HEK293 (cell line): Measurements from ENCODE around the gene CDCA3.

ENCODE experiments used
- CTCF ChIA-PET: fragments of 350-600 bp; formaldehyde crosslinking; extraction: SDS; loops from one replicate; lab custom pipeline; 2021; ENCODE audit warnings: antibody characterized with exemption; lab: Yijun Ruan, JAX
- POLR2A ChIA-PET: fragments of 300-600 bp; formaldehyde crosslinking; extraction: SDS; loops from one replicate; lab custom pipeline; 2020; ENCODE audit warnings: antibody characterized with exemption, inconsistent platforms; lab: Yijun Ruan, JAX
- H3K27ac ChIP-seq: fragments of 200-500 bp; sonication (Bioruptor generic); 2 replicates; pipeline ENCODE4 v1.5.1; 2014; ENCODE audit warnings: low read depth, low read length, control low read depth, inconsistent platforms; ENCODE audit errors: extremely low read depth
- H3K36me3 ChIP-seq, 2 experiments: fragments of 200-500 bp in 1 of 2; sonication (Bioruptor generic) in 1 of 2; 1 replicate in 1 of 2; 2 replicates in 1 of 2; pipeline ENCODE4 v1.5.1; 2014 to 2017; ENCODE audit warnings: inconsistent platforms in 2 of 2, low read length in 2 of 2; ENCODE audit not compliant: control insufficient read depth in 2 of 2, insufficient read depth in 1 of 2
- H3K4me1 ChIP-seq: fragments of 200-500 bp; sonication (Bioruptor generic); 2 replicates; pipeline ENCODE4 v1.5.1; 2014; ENCODE audit warnings: mild to moderate bottlenecking, low read length, inconsistent platforms; ENCODE audit not compliant: control insufficient read depth, insufficient read depth
- H3K4me3 ChIP-seq: 2 replicates; pipeline ENCODE4 v1.5.1; 2011; ENCODE audit warnings: low read depth, mild to moderate bottlenecking, control low read depth, low read length, moderate library complexity
- H3K9me3 ChIP-seq: fragments of 200-500 bp; sonication (Bioruptor generic); 2 replicates; pipeline ENCODE4 v1.5.1; 2014; ENCODE audit warnings: low read depth, low read length, inconsistent platforms; ENCODE audit not compliant: control insufficient read depth, insufficient read depth
- GLIS2 ChIP-seq: fragments of 450-650 bp; formaldehyde crosslinking; IDR thresholded peaks from 2 replicates; pipeline ENCODE4 v1.5.1; 2016; ENCODE audit warnings: missing biosample characterization, missing genetic modification characterization
- MZF1 ChIP-seq: fragments of 450-650 bp; formaldehyde crosslinking; IDR thresholded peaks from 2 replicates; pipeline ENCODE4 v1.5.1; 2017; ENCODE audit warnings: missing biosample characterization, missing genetic modification characterization, borderline replicate concordance
- PRDM1 ChIP-seq: fragments of 450-650 bp; formaldehyde crosslinking; IDR thresholded peaks from 2 replicates; pipeline ENCODE4; 2016; ENCODE audit warnings: missing biosample characterization, missing genetic modification characterization
- PRDM10 ChIP-seq: fragments of 450-650 bp; formaldehyde crosslinking; IDR thresholded peaks from 2 replicates; pipeline ENCODE4 v1.5.1; 2016; ENCODE audit warnings: missing biosample characterization, missing genetic modification characterization
- REPIN1 ChIP-seq: fragments of 450-650 bp; formaldehyde crosslinking; IDR thresholded peaks from 2 replicates; pipeline ENCODE4 v1.5.1; 2017; ENCODE audit warnings: missing biosample characterization, missing genetic modification characterization, low read depth
- ZBTB49 ChIP-seq: fragments of 450-650 bp; formaldehyde crosslinking; IDR thresholded peaks from 2 replicates; pipeline ENCODE4 v1.5.1; 2016; ENCODE audit warnings: missing biosample characterization, missing genetic modification characterization, low read depth
- ZNF114 ChIP-seq: fragments of 450-650 bp; formaldehyde crosslinking; IDR thresholded peaks from 2 replicates; pipeline ENCODE4 v1.5.0; 2017; ENCODE audit warnings: missing biosample characterization, missing genetic modification characterization
- ZNF140 ChIP-seq: fragments of 450-650 bp; formaldehyde crosslinking; IDR thresholded peaks from 2 replicates; pipeline ENCODE4 v1.5.1; 2016; ENCODE audit warnings: missing biosample characterization, missing genetic modification characterization
- ZNF174 ChIP-seq: fragments of 450-650 bp; formaldehyde crosslinking; IDR thresholded peaks from 2 replicates; pipeline ENCODE4 v1.5.0; 2017; ENCODE audit warnings: missing biosample characterization, mild to moderate bottlenecking, missing genetic modification characterization
- ZNF19 ChIP-seq: fragments of 450-650 bp; formaldehyde crosslinking; IDR thresholded peaks from 2 replicates; pipeline ENCODE4; 2016; ENCODE audit warnings: missing biosample characterization, missing genetic modification characterization, low read depth
- ZNF214 ChIP-seq: fragments of 450-650 bp; formaldehyde crosslinking; IDR thresholded peaks from 2 replicates; pipeline ENCODE4 v1.5.1; 2017; ENCODE audit warnings: missing biosample characterization, mild to moderate bottlenecking, missing genetic modification characterization, borderline replicate concordance
- ZNF292 ChIP-seq: fragments of 450-650 bp; formaldehyde crosslinking; IDR thresholded peaks from 2 replicates; pipeline ENCODE4 v1.5.1; 2016; ENCODE audit warnings: low read depth, missing biosample characterization, missing genetic modification characterization, borderline replicate concordance
- ZNF350 ChIP-seq: fragments of 450-650 bp; formaldehyde crosslinking; IDR thresholded peaks from 2 replicates; pipeline ENCODE4 v1.5.0; 2017; ENCODE audit warnings: missing biosample characterization, mild to moderate bottlenecking, missing genetic modification characterization
- ZNF37A ChIP-seq: fragments of 450-650 bp; IDR thresholded peaks from 2 replicates; pipeline ENCODE4 v1.5.1; 2018; ENCODE audit warnings: missing biosample characterization, missing genetic modification characterization
- ZNF404 ChIP-seq: fragments of 450-650 bp; formaldehyde crosslinking; IDR thresholded peaks from 2 replicates; pipeline ENCODE4 v1.5.1; 2017; ENCODE audit warnings: missing biosample characterization, missing genetic modification characterization
- ZNF549 ChIP-seq: fragments of 450-650 bp; IDR thresholded peaks from 2 replicates; pipeline ENCODE4 v1.5.1; 2018; ENCODE audit warnings: missing biosample characterization, missing genetic modification characterization, mild to moderate bottlenecking, inconsistent platforms, moderate library complexity
- ZNF555 ChIP-seq: fragments of 450-650 bp; formaldehyde crosslinking; conservative IDR thresholded peaks from 2 replicates; pipeline ENCODE4 v1.5.1; 2017; ENCODE audit warnings: missing biosample characterization, mild to moderate bottlenecking, missing genetic modification characterization, inconsistent platforms
- ZNF561 ChIP-seq: fragments of 450-650 bp; IDR thresholded peaks from 2 replicates; pipeline ENCODE4 v1.5.1; 2018; ENCODE audit warnings: missing biosample characterization, missing genetic modification characterization, borderline replicate concordance
- ZNF610 ChIP-seq: fragments of 450-650 bp; formaldehyde crosslinking; IDR thresholded peaks from 2 replicates; pipeline ENCODE4 v1.5.1; 2016; ENCODE audit warnings: missing biosample characterization, missing genetic modification characterization, borderline replicate concordance
- ZNF677 ChIP-seq: fragments of 450-650 bp; IDR thresholded peaks from 2 replicates; pipeline ENCODE4 v1.5.0; 2018; ENCODE audit warnings: missing biosample characterization, mild to moderate bottlenecking, missing genetic modification characterization, moderate library complexity
- ZNF777 ChIP-seq: fragments of 450-650 bp; formaldehyde crosslinking; IDR thresholded peaks from 2 replicates; pipeline ENCODE4 v1.5.1; 2017; ENCODE audit warnings: missing biosample characterization, missing genetic modification characterization, borderline replicate concordance
- ZSCAN4 ChIP-seq: fragments of 450-650 bp; formaldehyde crosslinking; IDR thresholded peaks from 2 replicates; pipeline ENCODE4 v1.5.1; 2017; ENCODE audit warnings: missing biosample characterization, missing genetic modification characterization
- ZSCAN5A ChIP-seq: fragments of 450-650 bp; formaldehyde crosslinking; IDR thresholded peaks from 2 replicates; pipeline ENCODE4 v1.5.1; 2016; ENCODE audit warnings: missing biosample characterization, missing genetic modification characterization

Gene CDCA3

GRCh38 chr12:6821591-6822425, 29.3 kb downstream of the CDCA3 start, which contains the start of gene GPR162 (continued):
- TF ChIP-seq ZSCAN5A (tag by site-specific recombination) (no peak), ZNF19 (tag by site-specific recombination) (no peak), ZNF561 (tag by site-specific recombination) (no peak), ZNF677 (tag by site-specific recombination) (no peak), PRDM1 (tag by site-specific recombination) (no peak)

- TF ChIP-seq REPIN1 (tag by site-specific recombination) = no peak
- no peak for TF ChIP-seq ZNF404 (tag by site-specific recombination)
- no peak for TF ChIP-seq ZNF610 (tag by site-specific recombination)
- TF ChIP-seq ZNF37A (tag by site-specific recombination) = no peak
- TF ChIP-seq ZNF777 = no peak
- TF ChIP-seq ZNF114 (tag by site-specific recombination) = no peak
- TF ChIP-seq ZNF292 = no peak
- no peak for TF ChIP-seq MZF1 (tag by site-specific recombination)
- TF ChIP-seq GLIS2 (tag by site-specific recombination) = no peak
- TF ChIP-seq ZNF140 (tag by site-specific recombination) = no peak
- no peak for TF ChIP-seq ZNF174 (tag by site-specific recombination)
- TF ChIP-seq ZNF555 = no peak
- TF ChIP-seq ZNF549 (tag by site-specific recombination) = no peak
- TF ChIP-seq PRDM10 (tag by site-specific recombination) = no peak
- no peak for TF ChIP-seq ZNF214 (tag by site-specific recombination)
- no peak for TF ChIP-seq ZBTB49 (tag by site-specific recombination)
- no peak for TF ChIP-seq ZNF350 (tag by site-specific recombination)
- TF ChIP-seq ZSCAN4 (tag by site-specific recombination) = no peak
- H3K4me3 ChIP-seq = no peak overlapping the region
- no peak overlapping the region for H3K27ac ChIP-seq
- peaks cover 6% of the 10 kb centered on the region; the same call in 1 of the 2 replicates for H3K4me1 ChIP-seq
- ChIA-PET CTCF (interaction anchor here (1.0 to 8.1 kb wide), 3 partner anchors 15 to 67 kb away, joined by 3 to 116 read pairs (median 5); partner anchors contain the start of genes MLF2 and PTMS), POLR2A (no interaction called here)
- peaks cover 0 to 3% of the 10 kb centered on the region in 2 experiments; a peak in 1 of 3 replicates for H3K36me3 ChIP-seq
- no peaks in the 10 kb centered on the region for H3K9me3 ChIP-seq
These were observed 30.9 kb downstream of the CDCA3 start for GRCh38 chr12:6820166-6820565.
